ENCODE measurements around the gene PNPLA1. TPM values are rescaled to one million over a fixed set of nuclear protein-coding genes. Genes with fewer than 3 reads are reported as not detected.

PNPLA1 gene
- total RNA-seq, 1 donor from 2014 or later, result not detected

DNA sequence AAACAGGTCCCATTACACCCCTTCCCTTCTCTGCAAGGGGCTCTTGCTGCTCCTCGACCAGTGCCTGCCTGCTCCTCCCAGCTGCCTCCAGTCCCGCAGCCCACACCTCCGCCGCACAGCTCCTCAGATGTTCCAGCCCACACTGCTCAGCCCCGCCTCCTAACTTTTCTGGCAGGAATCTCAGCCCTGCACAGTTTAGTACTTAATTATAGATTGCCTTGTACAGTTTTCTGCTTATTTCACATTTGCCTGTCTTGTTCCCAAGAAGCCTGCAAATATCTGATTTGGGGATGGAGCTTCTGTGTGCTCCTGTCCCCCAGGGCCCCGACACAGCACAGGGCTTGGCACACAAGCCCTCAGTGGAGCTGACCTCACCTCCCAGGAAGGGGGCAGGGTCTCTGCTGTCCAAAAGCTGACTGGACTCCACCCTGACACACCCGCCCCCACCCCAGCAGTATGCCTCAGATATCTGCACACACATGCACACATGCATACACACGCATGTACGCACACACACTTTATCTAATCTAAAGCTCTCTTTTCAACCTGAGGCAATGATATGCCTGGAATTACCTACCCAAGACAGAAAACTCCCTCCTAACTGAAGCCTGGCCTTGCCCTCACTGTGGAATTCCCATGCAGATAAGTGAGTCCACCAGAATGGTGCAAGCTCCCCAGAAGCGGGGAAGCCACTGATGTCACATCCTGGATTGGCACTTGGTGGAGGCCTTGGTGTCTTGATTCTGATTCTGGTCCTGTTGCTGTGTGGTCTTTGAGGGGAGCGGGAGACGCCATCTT lies 1.2 kb upstream of the PNPLA1 start:
- H3K36me3 Mint-ChIP-seq (ENCODE audit: low read depth), result peaks cover 1% of the 10 kb centered on the region
- H3K4me1 Mint-ChIP-seq (ENCODE audit: low read depth), result no peaks in the 10 kb centered on the region
- H3K27me3 Mint-ChIP-seq (ENCODE audit: low read depth), result peaks cover 28% of the 10 kb centered on the region
- H3K27ac Mint-ChIP-seq (ENCODE audit: unreplicated experiment), result no peak overlapping the region
- peaks cover 5% of the 10 kb centered on the region for H3K9me3 Mint-ChIP-seq (ENCODE audit: low read depth)
- TF ChIP-seq, protein P1, sequence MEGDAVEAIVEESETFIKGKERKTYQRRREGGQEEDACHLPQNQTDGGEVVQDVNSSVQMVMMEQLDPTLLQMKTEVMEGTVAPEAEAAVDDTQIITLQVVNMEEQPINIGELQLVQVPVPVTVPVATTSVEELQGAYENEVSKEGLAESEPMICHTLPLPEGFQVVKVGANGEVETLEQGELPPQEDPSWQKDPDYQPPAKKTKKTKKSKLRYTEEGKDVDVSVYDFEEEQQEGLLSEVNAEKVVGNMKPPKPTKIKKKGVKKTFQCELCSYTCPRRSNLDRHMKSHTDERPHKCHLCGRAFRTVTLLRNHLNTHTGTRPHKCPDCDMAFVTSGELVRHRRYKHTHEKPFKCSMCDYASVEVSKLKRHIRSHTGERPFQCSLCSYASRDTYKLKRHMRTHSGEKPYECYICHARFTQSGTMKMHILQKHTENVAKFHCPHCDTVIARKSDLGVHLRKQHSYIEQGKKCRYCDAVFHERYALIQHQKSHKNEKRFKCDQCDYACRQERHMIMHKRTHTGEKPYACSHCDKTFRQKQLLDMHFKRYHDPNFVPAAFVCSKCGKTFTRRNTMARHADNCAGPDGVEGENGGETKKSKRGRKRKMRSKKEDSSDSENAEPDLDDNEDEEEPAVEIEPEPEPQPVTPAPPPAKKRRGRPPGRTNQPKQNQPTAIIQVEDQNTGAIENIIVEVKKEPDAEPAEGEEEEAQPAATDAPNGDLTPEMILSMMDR (IDR thresholded peaks at IDR 0.05), result no peak
- no peak for DNase-seq (ENCODE audit: low spot score)
- no peak overlapping the region for H3K4me3 Mint-ChIP-seq (ENCODE audit: unreplicated experiment)

DNA sequence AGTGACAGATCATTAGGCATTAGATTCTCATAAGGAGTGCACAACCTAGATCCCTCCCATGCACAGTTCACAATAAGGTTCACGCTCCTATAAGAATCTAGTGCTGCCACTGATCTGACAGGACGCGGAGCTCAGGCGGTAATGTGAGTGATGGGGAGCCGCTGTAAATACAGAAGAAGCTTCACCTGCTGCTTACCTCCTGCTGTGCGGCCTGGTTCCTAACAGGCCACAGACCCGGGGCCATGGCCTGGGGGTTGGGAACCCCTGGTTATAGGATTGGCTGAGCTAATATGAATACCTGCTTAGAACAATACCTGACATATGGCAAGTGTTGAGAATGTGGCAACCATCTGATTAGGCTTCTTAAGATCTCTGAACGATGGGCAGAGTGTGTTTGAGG lies 2.4 kb downstream of the PNPLA1 start:
- DNase-seq (ENCODE audit: low spot score), result no peak
- H3K4me3 Mint-ChIP-seq (ENCODE audit: unreplicated experiment), result no peak overlapping the region
- no peaks in the 10 kb centered on the region for H3K9me3 Mint-ChIP-seq (ENCODE audit: low read depth)
- H3K4me1 Mint-ChIP-seq (ENCODE audit: low read depth), result no peaks in the 10 kb centered on the region
- no peak overlapping the region for H3K27ac Mint-ChIP-seq (ENCODE audit: unreplicated experiment)
- peaks cover 50% of the 10 kb centered on the region for H3K27me3 Mint-ChIP-seq (ENCODE audit: low read depth)
- peaks cover 1% of the 10 kb centered on the region for H3K36me3 Mint-ChIP-seq (ENCODE audit: low read depth)
- TF ChIP-seq, protein P1 (IDR thresholded peaks at IDR 0.05), result no peak

DNA sequence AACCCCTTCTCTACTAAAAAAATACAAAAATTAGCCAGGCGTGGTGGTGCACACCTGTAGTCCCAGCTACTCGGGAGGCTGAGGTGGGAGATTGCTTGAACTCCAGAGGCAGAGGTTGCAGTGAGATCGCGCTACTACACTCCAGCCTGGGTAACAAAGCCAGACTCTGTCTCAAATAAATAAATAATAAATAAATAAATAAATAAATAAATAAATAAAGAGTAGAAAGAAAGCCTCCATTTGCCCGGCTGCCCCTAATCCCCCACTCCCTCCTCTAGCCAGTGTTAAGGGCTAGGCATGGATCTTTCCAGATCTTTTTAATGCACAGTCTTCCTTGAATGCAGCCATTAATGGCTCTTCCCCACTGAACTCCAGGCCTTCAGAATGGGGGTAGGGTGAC lies 3.2 kb downstream of the PNPLA1 start:
- no peaks in the 10 kb centered on the region for H3K9me3 Mint-ChIP-seq (ENCODE audit: low read depth)
- no peak for DNase-seq (ENCODE audit: low spot score)
- H3K4me3 Mint-ChIP-seq (ENCODE audit: unreplicated experiment), result no peak overlapping the region
- H3K4me1 Mint-ChIP-seq (ENCODE audit: low read depth), result no peaks in the 10 kb centered on the region
- peaks cover 53% of the 10 kb centered on the region for H3K27me3 Mint-ChIP-seq (ENCODE audit: low read depth)
- no peak overlapping the region for H3K27ac Mint-ChIP-seq (ENCODE audit: unreplicated experiment)
- peaks cover 1% of the 10 kb centered on the region for H3K36me3 Mint-ChIP-seq (ENCODE audit: low read depth)
- TF ChIP-seq, protein P1 (IDR thresholded peaks at IDR 0.05), result no peak

DNA sequence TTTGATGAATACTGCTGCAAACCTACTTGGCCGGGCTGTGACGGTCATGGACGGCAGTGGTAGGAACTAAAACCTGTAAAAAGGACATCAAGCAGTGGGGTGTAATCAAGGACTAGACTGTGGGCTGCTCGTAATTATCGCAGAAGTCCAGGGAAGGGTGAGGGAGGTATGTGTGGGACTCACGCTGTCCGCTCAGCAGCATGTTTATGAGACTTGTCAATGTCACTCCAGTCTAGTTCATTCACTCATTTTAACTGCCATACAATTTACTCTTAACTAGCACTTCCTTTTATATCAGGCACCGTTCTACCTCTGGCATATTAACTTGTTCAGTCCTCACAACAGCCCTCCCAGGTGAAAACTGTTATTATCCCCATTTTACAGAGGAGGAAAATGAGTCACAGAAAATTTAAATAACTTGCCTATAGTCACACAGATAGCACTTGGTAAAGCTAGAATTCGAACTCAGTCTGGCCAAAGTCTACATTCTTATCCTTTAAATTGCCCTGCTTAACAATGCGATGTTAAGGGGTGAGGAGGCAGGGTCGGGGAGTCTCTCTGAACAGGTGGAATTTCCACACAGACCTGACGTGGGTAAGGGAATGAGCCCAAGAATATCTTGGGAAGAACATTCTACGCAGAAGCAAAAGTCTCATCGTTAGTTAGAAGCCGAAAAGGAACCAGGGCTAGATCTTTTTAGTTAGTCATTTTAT lies 4.1 kb downstream of the PNPLA1 start:
- H3K36me3 Mint-ChIP-seq (ENCODE audit: low read depth), result peaks cover 1% of the 10 kb centered on the region
- H3K9me3 Mint-ChIP-seq (ENCODE audit: low read depth), result no peaks in the 10 kb centered on the region
- TF ChIP-seq, protein P1 (IDR thresholded peaks at IDR 0.05), result no peak
- H3K27me3 Mint-ChIP-seq (ENCODE audit: low read depth), result peaks cover 60% of the 10 kb centered on the region
- no peak overlapping the region for H3K27ac Mint-ChIP-seq (ENCODE audit: unreplicated experiment)
- no peak for DNase-seq (ENCODE audit: low spot score)
- no peak overlapping the region for H3K4me3 Mint-ChIP-seq (ENCODE audit: unreplicated experiment)
- no peaks in the 10 kb centered on the region for H3K4me1 Mint-ChIP-seq (ENCODE audit: low read depth)

DNA sequence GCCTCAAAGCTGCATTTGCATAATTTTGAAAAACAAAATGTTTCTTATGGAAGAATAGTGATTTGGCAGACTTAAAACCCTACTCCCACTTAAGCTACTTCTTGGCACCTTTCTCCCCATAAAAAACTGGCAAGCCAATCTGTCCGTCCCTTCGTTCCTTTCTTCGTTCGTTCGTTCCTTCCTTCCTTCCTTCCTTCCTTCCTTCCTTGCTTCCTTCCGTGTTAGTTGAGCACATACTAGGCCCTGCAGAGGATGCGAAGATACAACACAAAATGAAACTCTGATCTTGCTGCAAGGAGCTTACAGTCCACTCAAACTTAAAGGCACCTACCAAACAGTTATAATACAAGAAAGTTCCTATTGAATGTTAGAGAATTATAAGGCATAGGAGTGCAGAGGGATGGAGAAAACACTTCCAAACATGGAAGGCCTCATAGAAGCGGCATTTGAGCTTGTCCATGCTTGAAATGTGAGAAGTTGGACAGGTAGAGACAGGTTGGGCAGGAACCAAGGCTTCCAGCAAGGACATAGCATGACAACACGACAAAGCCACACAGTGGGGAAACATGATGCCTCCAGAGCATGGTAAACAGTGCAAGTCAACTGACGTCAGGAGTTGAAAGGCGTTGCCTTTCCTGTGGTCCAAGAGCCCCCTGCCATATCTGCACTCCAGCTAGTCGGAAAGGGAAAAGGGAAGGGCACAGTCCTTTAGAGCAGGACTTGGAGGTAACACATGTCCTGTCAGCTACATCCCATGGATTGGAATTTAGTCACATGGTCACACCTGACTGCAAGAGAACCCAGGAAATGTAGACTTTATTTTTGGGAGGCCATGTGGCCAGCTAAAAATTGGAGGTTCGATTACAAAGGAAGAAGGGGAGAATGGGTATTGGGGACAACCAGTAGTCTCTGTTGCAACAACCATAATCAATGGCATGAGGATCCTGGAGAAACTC lies 7.0 kb downstream of the PNPLA1 start:
- peaks cover 66% of the 10 kb centered on the region for H3K27me3 Mint-ChIP-seq (ENCODE audit: low read depth)

More for the DNA sequence above, 7.0 kb downstream of the PNPLA1 start:
- Mint-ChIP-seq H3K27ac (ENCODE audit: unreplicated experiment) (no peak overlapping the region), H3K9me3 (ENCODE audit: low read depth) (no peaks in the 10 kb centered on the region), H3K36me3 (ENCODE audit: low read depth) (peaks cover 1% of the 10 kb centered on the region), H3K4me1 (ENCODE audit: low read depth) (no peaks in the 10 kb centered on the region), H3K4me3 (ENCODE audit: unreplicated experiment) (no peak overlapping the region)
- no peak for DNase-seq (ENCODE audit: low spot score)
- TF ChIP-seq, protein P1 (IDR thresholded peaks at IDR 0.05), result no peak

Data from chondrocyte (in vitro differentiated cells).